Astrocyte of the cerebellum (primary cell): ENCODE results near the gene ATP11A.

Experiments
- DNase-seq: peaks from one replicate; pipeline ENCODE4 v3.0.0-alpha.2; 2011; ENCODE audit warnings: low read depth
- H3K4me3 ChIP-seq: 2 replicates; pipeline ENCODE4 v1.5.1; 2011; ENCODE audit warnings: mild to moderate bottlenecking, low read depth, low read length, moderate library complexity
- CTCF ChIP-seq: IDR thresholded peaks from 2 replicates; pipeline ENCODE4 v1.5.1; 2012; ENCODE audit warnings: low read length, low read depth, moderate library complexity, mild to moderate bottlenecking; ENCODE audit errors: missing control alignments
- in situ Hi-C: cut with HindIII; loops from 2 replicates; pipeline ENCODE4 v1.10.0; 2017; ENCODE audit warnings: low sequenced_read_pairs

Gene ATP11A

GRCh38 chr13:112729408-112729807 is 39.6 kb downstream of the ATP11A start:
- in situ Hi-C loops: loop anchor here (5.0 kb wide), 2 partner anchors 57 to 103 kb away; no protein-coding TSS in a partner anchor
- DNase-seq: no peak
- H3K4me3 ChIP-seq: no peak overlapping the region
- no peak for TF ChIP-seq CTCF

- TF ChIP-seq CTCF: no peak
- no peak overlapping the region for H3K4me3 ChIP-seq
- in situ Hi-C loops: no loop called here
- DNase-seq: no peak
Observed at GRCh38 chr13:112730157-112730671, 40.4 kb downstream of the ATP11A start.

GRCh38 chr13:112731667-112732616 is 42.1 kb downstream of the ATP11A start:
- TF ChIP-seq CTCF: no peak
- in situ Hi-C loops: no loop called here
- no peak overlapping the region for H3K4me3 ChIP-seq
- no peak for DNase-seq

- no peak overlapping the region for H3K4me3 ChIP-seq
- no peak for DNase-seq
- TF ChIP-seq CTCF: no peak
- in situ Hi-C loops: no loop called here
Observed at GRCh38 chr13:112732679-112733078, 42.8 kb downstream of the ATP11A start.

GRCh38 chr13:112733112-112733511 is 43.3 kb downstream of the ATP11A start:
- in situ Hi-C loops: no loop called here
- no peak overlapping the region for H3K4me3 ChIP-seq

More at GRCh38 chr13:112733112-112733511, 43.3 kb downstream of the ATP11A start:
- DNase-seq: no peak
- TF ChIP-seq CTCF: no peak
